ENCODE measurements around the gene EDEM3.
"Not testable (repeated sequence)": the region's sequence is repeated elsewhere in the genome, so short reads cannot be mapped to it uniquely, and the experiment has no call there.

Gene EDEM3

DNA sequence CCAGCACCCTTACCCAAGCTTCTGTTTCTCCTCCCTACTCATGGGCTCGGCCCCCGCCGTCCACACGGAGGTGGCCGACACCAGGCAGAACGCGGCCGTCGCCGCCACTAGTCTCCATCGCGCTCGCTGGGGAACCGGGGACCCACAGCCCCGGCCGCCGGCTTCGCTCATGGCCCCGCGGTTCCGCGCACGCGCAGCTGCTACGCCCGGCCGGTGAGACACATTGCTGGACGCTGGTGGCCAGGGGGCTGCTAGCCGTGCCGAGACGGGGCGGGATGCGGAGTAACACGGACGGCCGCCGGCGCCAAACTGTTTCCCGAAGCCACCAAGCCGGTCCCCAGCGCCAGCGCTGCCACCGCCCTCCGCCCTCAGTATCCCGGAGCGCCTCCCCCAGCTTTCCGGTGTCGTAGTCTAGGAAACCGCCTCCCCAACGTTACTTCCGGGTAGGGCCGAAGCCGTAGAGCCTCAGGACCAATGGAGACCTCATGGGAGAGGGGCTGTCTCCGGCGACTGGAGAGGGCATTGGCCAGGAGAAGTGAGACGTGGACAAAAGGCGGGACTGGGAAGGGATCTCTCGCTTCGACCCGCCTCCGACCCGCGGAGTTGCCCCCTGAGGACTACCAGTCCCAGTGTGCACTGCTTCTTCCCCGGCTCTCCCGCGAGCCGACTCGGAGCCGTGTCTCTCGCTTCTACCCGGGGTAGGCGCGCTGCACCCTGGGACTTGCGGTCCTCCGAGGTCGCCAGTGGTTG is at the start of gene EDEM3:
EDEM3 (minus strand) TSS at position 383 of the 750 bp plus-strand sequence; CDS start at position 171, 212 bp downstream.
- DNase-seq = peak; percentile 100

- no peak for DNase-seq
Measured at GRCh38 chr1:184804220-184804619, 49.6 kb upstream of the EDEM3 start.

DNA sequence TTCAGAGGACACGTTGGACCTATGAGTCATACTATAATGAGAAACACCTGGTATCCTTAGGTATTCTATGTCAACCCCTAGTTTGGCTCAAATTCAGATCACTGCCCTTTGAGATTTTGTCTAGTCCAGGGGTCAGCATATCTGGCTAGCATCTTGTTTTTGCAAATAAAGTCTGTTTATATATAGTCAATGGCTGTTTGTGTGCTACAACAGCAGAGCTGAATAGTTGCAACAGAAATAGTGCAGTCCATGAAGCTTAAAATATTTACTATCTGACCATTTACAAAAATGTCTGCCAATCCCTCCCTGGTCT is 48.5 kb upstream of the EDEM3 start:
- DNase-seq = no peak

DNA sequence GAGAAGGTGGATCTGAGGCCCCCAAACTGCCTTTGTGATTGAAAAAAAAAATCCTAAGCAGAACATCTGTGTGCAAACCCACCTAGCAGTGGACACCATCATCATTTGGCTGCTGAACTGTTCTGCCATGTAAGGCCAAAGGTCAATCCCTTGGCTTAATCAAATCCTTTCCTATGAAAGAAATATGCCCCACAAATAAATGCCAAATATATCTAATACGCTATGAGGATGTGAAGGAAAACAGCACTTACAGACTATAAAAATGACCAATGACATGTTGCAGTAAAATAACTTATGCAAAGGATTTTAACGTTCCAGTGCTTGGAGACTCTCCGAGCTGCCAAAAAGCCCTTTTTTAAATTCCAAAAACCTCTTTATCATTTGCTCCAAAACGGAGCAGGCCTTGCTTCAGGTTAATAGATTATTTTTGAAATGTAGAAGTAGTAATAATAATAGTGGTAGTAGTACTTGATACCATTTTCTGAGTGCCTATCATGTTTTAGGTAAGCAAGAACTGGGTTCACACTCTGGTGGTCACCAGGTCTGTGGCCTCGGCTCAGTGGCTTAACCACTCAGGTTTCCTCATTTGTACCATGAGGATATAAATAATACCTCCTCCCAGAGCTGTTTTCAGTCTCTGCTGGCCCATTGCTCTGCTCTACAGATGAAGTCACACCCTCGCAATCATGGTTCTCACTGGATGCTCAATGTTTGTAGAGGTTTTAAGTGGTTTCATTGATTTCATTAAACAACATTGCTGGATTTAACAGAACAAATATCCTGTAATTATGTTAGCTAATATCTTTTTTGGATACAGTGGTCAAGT is 47.9 kb upstream of the EDEM3 start:
- DNase-seq = no peak

DNA sequence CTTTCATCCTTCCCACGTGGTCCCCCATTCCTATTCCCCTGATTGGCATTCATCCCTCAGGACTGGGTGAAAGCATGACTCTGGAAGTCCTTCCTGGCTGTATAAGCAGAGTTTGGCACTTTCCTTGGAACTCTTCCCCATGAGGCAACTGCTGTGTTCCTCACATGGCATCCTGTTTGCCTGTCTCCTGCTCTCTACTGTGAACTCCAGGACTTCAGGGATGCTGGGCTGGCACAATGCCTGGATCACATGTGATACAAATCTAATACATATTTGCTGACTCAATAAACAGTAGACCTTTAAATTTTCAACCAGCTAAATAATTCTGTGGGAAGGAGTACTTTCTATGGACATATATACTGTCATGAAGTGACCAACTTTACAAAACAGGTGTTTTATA is 46.8 kb upstream of the EDEM3 start:
- no peak for DNase-seq

DNA sequence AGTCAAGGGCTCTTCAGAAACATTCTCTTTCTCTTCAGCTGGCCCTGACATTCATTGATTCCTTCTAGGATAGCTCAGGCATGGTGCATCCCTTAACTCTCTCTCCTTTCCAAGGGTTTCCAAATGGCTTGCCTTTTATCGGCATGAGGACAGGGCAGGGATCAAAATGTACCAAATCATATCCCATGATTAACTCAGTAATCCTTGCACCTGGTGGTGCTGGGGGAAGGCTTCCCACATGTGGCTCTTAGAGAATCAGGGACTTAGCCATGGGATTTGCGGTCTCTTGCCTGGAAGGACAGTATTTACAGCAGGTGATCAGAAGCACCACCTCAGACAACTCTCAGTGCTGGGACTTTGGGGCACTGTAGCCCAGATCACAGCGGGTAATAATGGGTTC is 46.2 kb upstream of the EDEM3 start:
- DNase-seq = no peak

- DNase-seq = no peak
Measured at GRCh38 chr1:184793967-184794366, 39.3 kb upstream of the EDEM3 start.

- no peak for DNase-seq
Measured at GRCh38 chr1:184792450-184792969, 37.9 kb upstream of the EDEM3 start.

DNA sequence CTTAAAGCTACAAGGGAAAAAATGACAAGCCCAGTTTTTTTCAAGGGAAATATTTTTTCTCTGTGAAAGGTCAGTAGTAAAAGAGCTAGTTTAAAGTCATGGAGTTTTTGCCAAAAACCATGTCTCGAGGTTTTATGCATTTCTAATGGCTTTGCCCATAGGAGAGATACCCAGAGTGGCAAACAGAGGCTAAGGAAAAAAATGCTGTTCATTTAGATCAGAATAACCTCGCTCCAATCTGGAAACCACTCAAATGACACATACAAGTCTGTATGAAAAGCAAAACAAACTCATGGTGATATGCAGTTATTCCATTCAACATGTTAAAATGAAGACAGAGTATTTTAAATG is 36.9 kb upstream of the EDEM3 start:
- no peak for DNase-seq

DNA sequence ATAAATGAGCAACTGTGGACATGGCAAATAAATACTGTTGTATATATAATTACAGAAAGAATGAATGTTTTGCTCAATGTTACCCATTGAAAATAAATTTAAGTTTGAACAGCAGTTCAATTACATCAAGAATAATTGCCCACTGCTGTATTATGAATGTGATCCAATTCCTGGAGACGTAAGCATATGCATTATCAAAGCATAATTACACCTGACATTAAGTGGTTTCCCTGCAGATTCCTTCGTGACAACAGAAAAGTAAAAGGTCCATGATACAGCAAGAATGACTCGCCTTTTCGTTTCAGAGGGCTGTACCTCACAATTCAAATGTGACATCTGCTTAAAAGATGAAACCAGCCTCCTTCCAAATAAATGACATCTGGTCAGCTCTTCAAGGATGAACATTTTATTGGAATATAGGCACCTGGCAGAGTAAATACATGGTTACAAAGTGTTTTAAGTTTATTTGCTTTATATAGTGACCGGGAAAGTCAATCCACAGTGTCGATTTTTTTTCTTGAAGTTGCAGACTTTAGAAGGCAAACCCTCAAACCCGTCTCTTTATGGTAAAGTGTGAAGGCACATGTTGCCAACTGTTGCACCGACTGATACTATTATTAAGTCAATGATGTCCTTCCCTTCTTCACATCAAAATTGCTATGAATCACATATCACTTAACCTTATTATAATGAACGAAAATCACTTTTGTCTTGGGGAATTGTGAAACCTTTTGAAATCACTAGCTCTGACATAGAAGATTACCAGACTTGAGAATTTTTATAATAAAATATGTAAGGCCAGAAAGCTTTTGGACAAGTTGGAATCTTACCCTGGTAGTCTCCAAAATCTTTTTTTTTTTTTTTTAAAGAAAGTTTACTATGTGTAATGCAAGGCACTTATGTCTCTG is 36.2 kb upstream of the EDEM3 start:
- no peak for DNase-seq

DNA sequence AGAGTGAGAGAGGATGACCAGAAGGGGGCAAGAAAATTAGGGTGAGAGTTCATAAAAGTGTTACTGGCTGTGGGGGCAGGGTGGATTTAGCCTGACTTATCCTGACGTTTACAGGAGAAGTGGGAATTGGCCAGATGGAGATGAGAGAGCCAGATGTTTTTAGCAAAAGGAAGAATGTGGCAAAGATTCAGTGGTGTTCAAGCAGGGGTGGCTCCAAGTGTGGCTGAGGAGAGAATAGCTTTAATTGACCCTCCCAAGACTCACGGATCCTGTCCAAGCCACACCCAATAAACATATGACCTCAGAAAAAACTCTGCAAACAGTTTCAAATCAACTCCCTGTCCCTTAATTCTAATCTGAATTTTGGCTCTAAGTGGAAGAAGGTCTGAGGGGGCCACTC is 35.2 kb upstream of the EDEM3 start:
- DNase-seq = no peak

DNA sequence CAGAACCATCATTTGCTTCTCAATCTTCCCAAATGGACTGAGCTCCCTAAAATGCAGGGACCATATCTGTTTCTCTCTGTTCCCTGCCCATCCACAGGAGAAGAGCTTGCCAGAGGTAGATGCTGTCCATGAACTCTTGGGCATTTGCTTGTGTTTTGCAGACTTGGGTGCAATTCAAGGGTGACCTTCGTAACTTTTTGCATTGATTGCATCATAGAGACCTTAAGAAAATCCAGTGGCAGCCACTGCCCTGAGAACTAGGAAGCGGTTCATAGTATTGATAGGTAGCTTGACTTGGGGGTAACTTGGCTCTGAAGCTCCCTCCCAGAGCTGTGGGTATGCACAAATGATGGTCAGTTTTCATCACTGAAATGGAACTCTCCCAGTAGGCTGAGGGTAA is 34.3 kb upstream of the EDEM3 start:
- no peak for DNase-seq

GRCh38 chr1:184785529-184785928 is 30.9 kb upstream of the EDEM3 start:
- no peak for DNase-seq

DNA sequence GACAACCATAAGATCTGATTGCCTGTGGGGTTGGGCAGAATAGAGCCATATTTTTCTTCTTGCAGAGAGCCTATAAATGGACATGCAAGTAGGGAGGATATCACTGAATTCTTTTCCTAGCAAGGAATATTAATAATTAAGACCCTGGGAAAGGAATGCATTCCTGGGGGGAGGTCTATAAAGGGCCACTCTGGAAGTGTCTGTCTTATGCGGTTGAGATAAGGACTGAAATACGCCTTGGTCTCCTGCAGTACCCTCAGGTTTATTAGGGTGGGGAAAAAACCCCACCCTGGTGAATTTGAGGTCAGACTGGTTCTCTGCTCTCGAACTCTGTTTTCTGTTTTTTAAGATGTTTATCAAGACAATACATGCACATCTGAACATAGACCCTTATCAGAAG is 29.1 kb upstream of the EDEM3 start:
- not testable (repeated sequence) for DNase-seq

GRCh38 chr1:184781941-184782340 is 27.3 kb upstream of the EDEM3 start:
- no peak for DNase-seq

- DNase-seq = no peak
Measured at GRCh38 chr1:184775885-184776284, 21.2 kb upstream of the EDEM3 start.

- DNase-seq = no peak
Measured at GRCh38 chr1:184775329-184775728, 20.7 kb upstream of the EDEM3 start.

- no peak for DNase-seq
Measured at GRCh38 chr1:184773762-184774320, 19.2 kb upstream of the EDEM3 start.

GRCh38 chr1:184771190-184771691 is 16.6 kb upstream of the EDEM3 start:
- DNase-seq = no peak

DNA sequence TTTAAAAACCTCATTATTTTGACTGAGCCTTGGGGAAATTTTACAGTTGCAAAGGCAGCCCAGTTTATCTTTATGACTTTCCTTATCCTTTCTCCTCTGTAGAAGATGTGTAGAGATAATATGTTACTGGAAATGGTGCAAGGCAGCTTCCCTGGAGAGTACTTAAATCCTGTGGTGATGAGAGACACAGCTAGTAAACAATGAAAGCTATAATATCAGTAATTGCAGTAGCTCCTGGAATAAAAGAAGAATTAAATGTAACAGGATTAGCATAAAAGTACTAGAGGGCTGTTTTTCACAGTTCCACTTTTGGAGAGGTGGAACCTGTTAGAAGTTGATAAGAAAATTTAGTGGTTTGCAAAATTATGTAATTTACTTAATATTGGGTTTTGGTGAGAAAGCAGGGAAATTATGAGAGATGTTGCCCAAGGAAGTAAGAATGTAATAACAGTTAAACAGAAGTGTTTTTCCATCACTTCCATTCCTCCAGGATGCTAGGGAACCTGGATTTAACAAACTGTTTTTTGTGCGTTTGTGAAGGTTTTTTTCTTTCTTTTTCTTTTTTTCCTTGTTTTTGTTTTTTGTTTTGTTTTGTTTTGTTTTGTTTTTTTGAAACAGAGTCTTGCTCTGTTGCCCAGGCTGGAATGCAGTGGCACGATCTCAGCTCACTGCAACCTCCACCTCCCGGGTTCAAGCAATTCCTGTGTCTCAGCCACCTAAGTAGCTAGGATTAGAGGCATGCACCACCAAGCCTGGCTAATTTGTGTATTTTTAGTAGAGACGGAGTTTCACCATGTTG is 15.7 kb upstream of the EDEM3 start:
- no peak for DNase-seq

- DNase-seq = no peak
Measured at GRCh38 chr1:184769241-184769640, 14.6 kb upstream of the EDEM3 start.

- DNase-seq = no peak
Measured at GRCh38 chr1:184768467-184768866, 13.8 kb upstream of the EDEM3 start.

Data from NCI-H1092 (cell line).